Endothelial cell of umbilical vein (primary cell): ENCODE measurements around the gene ARHGAP28. TPM values are rescaled to one million over a fixed set of nuclear protein-coding genes. Genes with fewer than 3 reads are reported as not detected.

Experiments
- BruUV-seq: library from RNA; stranded (reverse); fragments of 400-500 nt; replicated peaks from 2 replicates; lab custom pipeline; 2021; lab: Mats Ljungman, UMichigan
- CTCF ChIA-PET: fragments of 300-600, 350-600 bp; sonication (Branson Sonifier 250); formaldehyde crosslinking; loops from one replicate; lab custom pipeline; 2021; ENCODE audit warnings: antibody characterized with exemption, inconsistent platforms; lab: Charles Lee
- POLR2A ChIA-PET: fragments of 300-600, 350-600 bp; sonication (Branson Sonifier 250); formaldehyde crosslinking; loops from one replicate; lab custom pipeline; 2021; ENCODE audit warnings: antibody characterized with exemption, inconsistent platforms; lab: Charles Lee
- DNase-seq: peaks from one replicate; pipeline ENCODE4 v3.0.0-alpha.2; 2011; ENCODE audit warnings: low read depth, low spot score
- FAIRE-seq: peaks from 2 replicates; lab custom pipeline; 2011; peaks lifted over from hg19 to GRCh38; lab: Jason Lieb, UNC
- H2AFZ ChIP-seq: 2 replicates; pipeline ENCODE4 v1.6.0; 2012; ENCODE audit warnings: low read depth, low read length, control low read depth, inconsistent platforms
- H3K27ac ChIP-seq: 2 replicates; pipeline ENCODE4 v1.5.1; 2011; ENCODE audit warnings: low read depth, mild to moderate bottlenecking, control low read depth, low read length, moderate library complexity; ENCODE audit not compliant: insufficient read depth
- H3K27me3 ChIP-seq, 2 experiments: 2 replicates each; pipeline versions ENCODE4 v1.6.0 to v1.6.1; 2011; ENCODE audit warnings: low read length in 2 of 2, mixed read lengths in 1 of 2; ENCODE audit not compliant: control insufficient read depth in 2 of 2, insufficient read depth in 2 of 2
- H3K36me3 ChIP-seq, 2 experiments: 2 replicates in 1 of 2; 3 replicates in 1 of 2; pipeline ENCODE4 v1.5.1; 2011; ENCODE audit warnings: low read length in 2 of 2, mild to moderate bottlenecking in 1 of 2, moderate library complexity in 1 of 2; ENCODE audit not compliant: control insufficient read depth in 2 of 2, insufficient read depth in 2 of 2; ENCODE audit errors: extremely low read depth in 1 of 2
- H3K4me1 ChIP-seq: 3 replicates; pipeline ENCODE4 v1.5.1; 2011; ENCODE audit warnings: mild to moderate bottlenecking, low read length; ENCODE audit not compliant: control insufficient read depth, insufficient read depth; ENCODE audit errors: extremely low read depth
- H3K4me2 ChIP-seq: 2 replicates; pipeline ENCODE4 v1.6.1; 2011; ENCODE audit warnings: low read length, control low read depth, mixed read lengths; ENCODE audit not compliant: insufficient read depth
- H3K4me3 ChIP-seq, 3 experiments: fragments of 200-600 bp in 1 of 3; sonication (generic), shearing (Covaris generic) in 1 of 3; replicated peaks in 1 of 3; 2 replicates each; pipeline ENCODE4 v1.5.1; 2011 to 2016; ENCODE audit warnings: control low read depth in 3 of 3, low read length in 3 of 3, mild to moderate bottlenecking in 2 of 3, inconsistent platforms in 1 of 3, low read depth in 1 of 3, moderate library complexity in 1 of 3; ENCODE audit not compliant: insufficient read depth in 1 of 3
- H3K79me2 ChIP-seq: 2 replicates; pipeline ENCODE4 v1.6.0; 2012; ENCODE audit warnings: low read length, inconsistent platforms; ENCODE audit not compliant: control insufficient read depth, insufficient read depth
- H3K9ac ChIP-seq: replicated peaks from 2 replicates; pipeline ENCODE3; 2011; ENCODE audit warnings: low read length, control low read depth; ENCODE audit not compliant: insufficient read depth; ENCODE audit errors: extremely low read depth
- H3K9me1 ChIP-seq: replicated peaks from 3 replicates; pipeline ENCODE4 v1.6.0; 2011; ENCODE audit warnings: mild to moderate bottlenecking, low read length; ENCODE audit not compliant: control insufficient read depth, insufficient read depth; ENCODE audit errors: extremely low read depth
- H3K9me3 ChIP-seq: replicated peaks from 2 replicates; pipeline ENCODE4 v1.5.1; 2012; ENCODE audit warnings: low read length, inconsistent platforms; ENCODE audit not compliant: control insufficient read depth, insufficient read depth
- H4K20me1 ChIP-seq: replicated peaks from 2 replicates; pipeline ENCODE3; 2011; ENCODE audit warnings: mild to moderate bottlenecking, low read length; ENCODE audit not compliant: control insufficient read depth, insufficient read depth; ENCODE audit errors: extremely low read depth
- EZH2 ChIP-seq: IDR thresholded peaks from 2 replicates; pipeline ENCODE4 v1.6.1; 2012; ENCODE audit warnings: borderline replicate concordance, low read depth, mild to moderate bottlenecking, moderate library complexity, low read length, inconsistent platforms; ENCODE audit not compliant: severe bottlenecking
- FOS ChIP-seq: IDR thresholded peaks from 2 replicates; pipeline ENCODE4 v1.6.1; 2011; ENCODE audit warnings: mild to moderate bottlenecking, low read length, moderate library complexity, borderline replicate concordance; ENCODE audit not compliant: insufficient read depth
- GATA2 ChIP-seq: IDR thresholded peaks from 2 replicates; pipeline ENCODE4 v1.7.0; 2011; ENCODE audit warnings: low read depth, mild to moderate bottlenecking, moderate library complexity, mixed read lengths, low read length; ENCODE audit not compliant: insufficient read length, insufficient read depth
- JUN ChIP-seq: IDR thresholded peaks from 2 replicates; pipeline ENCODE4 v1.6.1; 2011; ENCODE audit warnings: borderline replicate concordance, low read depth; ENCODE audit not compliant: insufficient read length, insufficient read depth
- MYC ChIP-seq: IDR thresholded peaks from one replicate; pipeline ENCODE4 v1.6.1; 2011; ENCODE audit warnings: mild to moderate bottlenecking, low read depth, low read length
- POLR2A ChIP-seq: IDR thresholded peaks from 2 replicates; pipeline ENCODE4 v1.6.1; 2012; ENCODE audit warnings: low read depth, mild to moderate bottlenecking, control low read depth, low read length
- POLR2AphosphoS5 ChIP-seq: IDR thresholded peaks from 2 replicates; pipeline ENCODE4 v1.6.1; 2012; ENCODE audit warnings: low read depth, mild to moderate bottlenecking, control low read depth, low read length, moderate library complexity; ENCODE audit not compliant: insufficient read depth
- dilution Hi-C: fragments of 300-500 bp; cut with MboI; formaldehyde crosslinking; loops from one replicate; pipeline ENCODE4 v1.15.0; 2019; ENCODE audit warnings: low sequenced_read_pairs; ENCODE audit not compliant: extremely low pct_ligation_motif_present
- intact Hi-C: fragments of 100-400 bp; cut with micrococcal nuclease; formaldehyde crosslinking; loops from one replicate; pipeline ENCODE4 v1.10.0; 2022
- polyA plus RNA-seq, 4 experiments: library from polyadenylated mRNA; depleted of rRNA in 3 of 4; stranded (reverse) in 3 of 4; unstranded in 1 of 4; fragments of >200 nt; gene quantifications; 2 replicates each; pipeline versions ENCODE4 v1.2.1 to v1.2.3, GENCODE V29; 2011 to 2012; ENCODE audit warnings: missing spikeins in 1 of 4
- total RNA-seq: library from RNA; stranded (reverse); gene quantifications from 2 replicates; pipeline ENCODE4 v1.2.3, GENCODE V29; 2021
- TF ChIP-seq, protein P1 (sequence below), 2 donors: IDR thresholded peaks; 1 replicate in 1 of 2; 2 replicates in 1 of 2; pipeline ENCODE4 v1.5.1; 2011; ENCODE audit warnings: low read length in 2 of 2, mild to moderate bottlenecking in 2 of 2, moderate library complexity in 2 of 2, control low read depth in 1 of 2, inconsistent platforms in 1 of 2, low read depth in 1 of 2; ENCODE audit not compliant: insufficient read depth in 1 of 2; ENCODE audit errors: extremely low read depth in 1 of 2
- TF ChIP-seq, protein P2 (sequence below): IDR thresholded peaks from 2 replicates; pipeline ENCODE4 v1.6.1; 2011; ENCODE audit not compliant: insufficient read depth, insufficient read length

ARHGAP28 gene
- total and polyA plus RNA-seq, 2 donors (not counting 3 experiments of a cell fraction or from before 2014, with no cell fraction given) = 3.8 to 23.4 TPM

DNA sequence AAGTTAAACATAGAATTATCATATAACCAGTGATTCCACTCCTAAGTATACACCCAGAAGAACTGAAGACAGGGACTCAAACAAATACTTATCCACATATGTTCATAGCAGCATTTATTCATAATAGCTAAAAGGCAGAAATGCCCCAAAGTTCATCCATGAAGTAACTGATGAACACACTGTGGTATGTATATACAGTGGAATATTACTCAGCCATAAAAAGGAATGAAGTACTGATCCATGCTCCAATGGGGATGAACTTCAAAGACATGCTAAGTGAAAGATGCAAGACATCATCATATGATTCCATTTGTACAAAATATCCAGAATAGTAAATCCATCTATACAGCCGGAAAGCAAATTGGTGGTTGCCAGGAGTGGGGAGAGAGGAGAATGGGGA is 230.6 kb downstream of the ARHGAP28 start:
- dilution Hi-C loops = no loop called here
- TF ChIP-seq GATA2 = no peak
- no peak for TF ChIP-seq MYC
- TF ChIP-seq POLR2AphosphoS5 = no peak
- no peaks in the 10 kb centered on the region for H3K27me3 ChIP-seq
- H2AFZ ChIP-seq = no peak overlapping the region
- no TSS peak for BruUV-seq
- intact Hi-C loops = no loop called here
- no peaks in the 10 kb centered on the region for H3K36me3 ChIP-seq
- H3K9me3 ChIP-seq = no peaks in the 10 kb centered on the region
- FAIRE-seq (no peak), DNase-seq (no peak)
- no peaks in the 10 kb centered on the region for H3K4me1 ChIP-seq
- ChIA-PET POLR2A (no interaction called here), CTCF (interaction anchor here (1.2 to 1.4 kb wide), 2 partner anchors 27 to 40 kb away, joined by 3 read pairs; no protein-coding TSS in a partner anchor)
- no peak overlapping the region for H3K9ac ChIP-seq
- no peak overlapping the region for H3K4me2 ChIP-seq
- H3K4me3 ChIP-seq = no peak overlapping the region
- H3K27ac ChIP-seq = no peak overlapping the region
- no peaks in the 10 kb centered on the region for H3K79me2 ChIP-seq
- H4K20me1 ChIP-seq = no peaks in the 10 kb centered on the region
- H3K9me1 ChIP-seq = no peaks in the 10 kb centered on the region

DNA sequence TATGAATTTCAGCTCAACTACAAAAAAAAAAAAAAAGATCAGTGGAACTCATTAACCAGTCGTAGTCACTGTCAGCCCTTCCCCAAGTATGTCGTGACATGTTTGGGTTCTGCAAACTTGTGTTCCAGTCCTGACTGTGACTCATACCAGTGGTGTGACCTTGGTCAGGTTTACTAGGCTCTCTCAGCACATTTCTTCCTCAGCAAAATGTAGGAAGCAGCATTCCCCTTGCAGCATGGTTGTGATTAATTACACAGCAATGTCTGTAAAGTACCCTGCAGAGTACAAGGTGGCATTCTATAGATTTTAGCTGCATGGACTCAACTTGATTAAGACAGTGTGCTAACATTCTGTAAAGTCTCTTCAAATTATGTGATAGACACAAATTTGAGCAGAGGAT is 231.1 kb downstream of the ARHGAP28 start:
- H3K79me2 ChIP-seq = no peaks in the 10 kb centered on the region
- ChIA-PET CTCF (interaction anchor here (1.4 kb wide), 1 partner anchor 27 kb away, joined by 3 read pairs; no protein-coding TSS in a partner anchor), POLR2A (no interaction called here)
- H2AFZ ChIP-seq = no peak overlapping the region
- no peaks in the 10 kb centered on the region for H3K27me3 ChIP-seq
- dilution Hi-C loops = no loop called here
- no peaks in the 10 kb centered on the region for H4K20me1 ChIP-seq
- BruUV-seq = no TSS peak
- no peaks in the 10 kb centered on the region for H3K4me1 ChIP-seq
- intact Hi-C loops = no loop called here
- no peak overlapping the region for H3K9ac ChIP-seq
- H3K36me3 ChIP-seq = no peaks in the 10 kb centered on the region
- no peak overlapping the region for H3K4me2 ChIP-seq
- no peak overlapping the region for H3K27ac ChIP-seq
- TF ChIP-seq POLR2A (no peak), FOS (no peak), GATA2 (no peak), MYC (no peak), EZH2 (no peak), JUN (no peak), POLR2AphosphoS5 (no peak)
- TF ChIP-seq, protein P1, sequence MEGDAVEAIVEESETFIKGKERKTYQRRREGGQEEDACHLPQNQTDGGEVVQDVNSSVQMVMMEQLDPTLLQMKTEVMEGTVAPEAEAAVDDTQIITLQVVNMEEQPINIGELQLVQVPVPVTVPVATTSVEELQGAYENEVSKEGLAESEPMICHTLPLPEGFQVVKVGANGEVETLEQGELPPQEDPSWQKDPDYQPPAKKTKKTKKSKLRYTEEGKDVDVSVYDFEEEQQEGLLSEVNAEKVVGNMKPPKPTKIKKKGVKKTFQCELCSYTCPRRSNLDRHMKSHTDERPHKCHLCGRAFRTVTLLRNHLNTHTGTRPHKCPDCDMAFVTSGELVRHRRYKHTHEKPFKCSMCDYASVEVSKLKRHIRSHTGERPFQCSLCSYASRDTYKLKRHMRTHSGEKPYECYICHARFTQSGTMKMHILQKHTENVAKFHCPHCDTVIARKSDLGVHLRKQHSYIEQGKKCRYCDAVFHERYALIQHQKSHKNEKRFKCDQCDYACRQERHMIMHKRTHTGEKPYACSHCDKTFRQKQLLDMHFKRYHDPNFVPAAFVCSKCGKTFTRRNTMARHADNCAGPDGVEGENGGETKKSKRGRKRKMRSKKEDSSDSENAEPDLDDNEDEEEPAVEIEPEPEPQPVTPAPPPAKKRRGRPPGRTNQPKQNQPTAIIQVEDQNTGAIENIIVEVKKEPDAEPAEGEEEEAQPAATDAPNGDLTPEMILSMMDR (IDR thresholded peaks at IDR 0.05; ENCODE audit: extremely low read depth in 1 of 2, insufficient read depth in 1 of 2, low read depth in 1 of 2, low read length in 2 of 2) = no peak
- TF ChIP-seq, protein P2, sequence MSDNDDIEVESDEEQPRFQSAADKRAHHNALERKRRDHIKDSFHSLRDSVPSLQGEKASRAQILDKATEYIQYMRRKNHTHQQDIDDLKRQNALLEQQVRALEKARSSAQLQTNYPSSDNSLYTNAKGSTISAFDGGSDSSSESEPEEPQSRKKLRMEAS = no peak
- DNase-seq (no peak), FAIRE-seq (no peak)
- H3K9me3 ChIP-seq = no peaks in the 10 kb centered on the region
- H3K9me1 ChIP-seq = no peaks in the 10 kb centered on the region
- H3K4me3 ChIP-seq = no peak overlapping the region
